ENCODE data around the gene ARHGAP45. TPM values are rescaled to one million over a fixed set of nuclear protein-coding genes. Genes with fewer than 3 reads are reported as not detected.

The ARHGAP45 gene
- total RNA-seq, 1 donor from 2014 or later: 0.57 TPM

GRCh38 chr19:1089891-1090290 is 22.9 kb downstream of the ARHGAP45 start:
- no peaks in the 10 kb centered on the region for H3K9me3 Mint-ChIP-seq (ENCODE audit: low read depth)
- H3K4me3 Mint-ChIP-seq (ENCODE audit: unreplicated experiment): no peak overlapping the region
- no peak overlapping the region for H3K27ac Mint-ChIP-seq (ENCODE audit: unreplicated experiment)
- DNase-seq (ENCODE audit: low spot score): no peak
- H3K4me1 Mint-ChIP-seq (ENCODE audit: low read depth): peaks cover 15% of the 10 kb centered on the region
- no peaks in the 10 kb centered on the region for H3K27me3 Mint-ChIP-seq (ENCODE audit: low read depth)
- no peak for TF ChIP-seq CTCF (IDR thresholded peaks at IDR 0.05)
- H3K36me3 Mint-ChIP-seq (ENCODE audit: low read depth): peaks cover 6% of the 10 kb centered on the region

DNA sequence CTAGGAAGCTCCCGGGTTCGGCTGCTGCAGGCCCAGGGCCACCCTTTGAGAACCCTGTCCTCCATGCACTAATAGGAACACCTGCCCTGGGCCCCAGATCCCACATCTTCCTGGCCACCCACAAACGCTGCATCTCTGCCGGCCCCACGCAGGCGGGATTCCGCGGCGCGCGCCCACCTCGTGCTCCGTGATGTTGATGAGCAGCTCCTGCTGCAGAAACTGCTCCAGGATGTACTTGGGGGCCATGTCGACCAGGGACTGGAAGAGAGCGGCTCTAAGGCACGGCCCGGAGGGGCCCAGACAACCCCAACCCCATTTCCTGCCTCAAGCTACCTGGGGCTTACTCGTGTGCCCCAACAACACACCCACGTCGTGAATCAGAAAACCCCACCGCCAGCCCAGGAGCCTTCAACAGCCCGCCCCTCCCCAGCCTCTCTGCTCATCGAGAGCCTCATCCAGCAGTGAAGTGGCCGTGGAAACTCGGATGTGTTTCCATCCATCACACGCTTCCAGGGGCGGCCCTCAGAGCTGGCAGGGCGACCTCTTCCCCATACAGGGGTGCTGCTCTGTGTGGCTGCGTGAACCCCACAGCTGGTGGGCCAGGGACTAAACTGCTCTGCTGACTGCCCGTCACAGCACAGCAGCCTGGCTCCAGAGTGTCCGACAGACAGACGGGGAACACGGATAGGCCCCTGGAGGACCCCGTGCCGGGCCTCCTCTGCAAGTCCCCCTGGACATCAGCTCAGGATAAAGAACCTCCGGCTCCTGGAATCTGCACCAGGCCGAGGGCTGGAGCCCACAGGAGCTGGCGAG is 24.0 kb downstream of the ARHGAP45 start:
- no peak for TF ChIP-seq CTCF (IDR thresholded peaks at IDR 0.05)
- Mint-ChIP-seq H3K4me1 (ENCODE audit: low read depth) (peaks cover 19% of the 10 kb centered on the region), H3K36me3 (ENCODE audit: low read depth) (peaks cover 6% of the 10 kb centered on the region), H3K4me3 (ENCODE audit: unreplicated experiment) (no peak overlapping the region), H3K27me3 (ENCODE audit: low read depth) (no peaks in the 10 kb centered on the region), H3K27ac (ENCODE audit: unreplicated experiment) (no peak overlapping the region), H3K9me3 (ENCODE audit: low read depth) (no peaks in the 10 kb centered on the region)
- DNase-seq (ENCODE audit: low spot score): no peak

DNA sequence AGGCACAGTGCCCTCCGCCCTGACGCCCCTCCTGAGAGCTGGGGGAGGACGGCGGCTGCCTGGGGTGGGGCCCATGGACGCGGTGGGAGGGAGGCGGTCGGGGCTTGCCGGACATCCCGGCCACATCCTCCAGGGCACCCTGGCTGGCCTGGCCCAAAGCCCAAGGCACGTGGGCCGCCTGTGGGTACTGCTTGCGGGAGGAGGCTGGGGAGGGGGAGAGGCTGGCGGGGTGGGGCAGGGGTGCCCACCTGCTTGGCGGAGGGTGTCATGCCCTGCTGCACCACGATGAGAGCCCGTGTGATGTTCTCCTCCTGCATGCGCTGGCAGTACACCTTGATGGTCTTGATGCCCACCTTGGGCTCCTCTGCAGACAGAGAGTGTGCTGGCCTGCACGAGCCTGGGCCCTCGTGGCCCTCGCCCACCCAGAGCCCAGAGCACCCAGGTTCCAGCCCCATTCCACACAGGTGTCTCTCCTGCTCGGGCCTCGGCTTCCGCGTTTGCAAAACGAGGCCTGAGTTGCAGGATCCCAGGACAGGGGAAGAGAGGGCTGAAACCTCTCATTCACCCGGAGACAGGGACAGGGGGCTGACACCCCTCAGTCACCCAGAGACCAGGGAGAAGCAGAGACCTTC is 24.7 kb downstream of the ARHGAP45 start:
- no peaks in the 10 kb centered on the region for H3K27me3 Mint-ChIP-seq (ENCODE audit: low read depth)
- no peak overlapping the region for H3K27ac Mint-ChIP-seq (ENCODE audit: unreplicated experiment)
- no peak for DNase-seq (ENCODE audit: low spot score)

GRCh38 chr19:1093330-1093729 is 26.4 kb downstream of the ARHGAP45 start:
- Mint-ChIP-seq H3K36me3 (ENCODE audit: low read depth) (peaks cover 2% of the 10 kb centered on the region), H3K27ac (ENCODE audit: unreplicated experiment) (peak overlapping the region; percentile 49), H3K4me1 (ENCODE audit: low read depth) (peaks cover 23% of the 10 kb centered on the region), H3K27me3 (ENCODE audit: low read depth) (no peaks in the 10 kb centered on the region), H3K4me3 (ENCODE audit: unreplicated experiment) (peak overlapping the region; percentile 86), H3K9me3 (ENCODE audit: low read depth) (no peaks in the 10 kb centered on the region)
- no peak for DNase-seq (ENCODE audit: low spot score)
- no peak for TF ChIP-seq CTCF (IDR thresholded peaks at IDR 0.05)

More for the DNA sequence above, 24.7 kb downstream of the ARHGAP45 start:
- Mint-ChIP-seq H3K9me3 (ENCODE audit: low read depth) (no peaks in the 10 kb centered on the region), H3K4me3 (ENCODE audit: unreplicated experiment) (no peak overlapping the region), H3K36me3 (ENCODE audit: low read depth) (peaks cover 6% of the 10 kb centered on the region), H3K4me1 (ENCODE audit: low read depth) (peaks cover 19% of the 10 kb centered on the region)
- TF ChIP-seq CTCF (IDR thresholded peaks at IDR 0.05): no peak

DNA sequence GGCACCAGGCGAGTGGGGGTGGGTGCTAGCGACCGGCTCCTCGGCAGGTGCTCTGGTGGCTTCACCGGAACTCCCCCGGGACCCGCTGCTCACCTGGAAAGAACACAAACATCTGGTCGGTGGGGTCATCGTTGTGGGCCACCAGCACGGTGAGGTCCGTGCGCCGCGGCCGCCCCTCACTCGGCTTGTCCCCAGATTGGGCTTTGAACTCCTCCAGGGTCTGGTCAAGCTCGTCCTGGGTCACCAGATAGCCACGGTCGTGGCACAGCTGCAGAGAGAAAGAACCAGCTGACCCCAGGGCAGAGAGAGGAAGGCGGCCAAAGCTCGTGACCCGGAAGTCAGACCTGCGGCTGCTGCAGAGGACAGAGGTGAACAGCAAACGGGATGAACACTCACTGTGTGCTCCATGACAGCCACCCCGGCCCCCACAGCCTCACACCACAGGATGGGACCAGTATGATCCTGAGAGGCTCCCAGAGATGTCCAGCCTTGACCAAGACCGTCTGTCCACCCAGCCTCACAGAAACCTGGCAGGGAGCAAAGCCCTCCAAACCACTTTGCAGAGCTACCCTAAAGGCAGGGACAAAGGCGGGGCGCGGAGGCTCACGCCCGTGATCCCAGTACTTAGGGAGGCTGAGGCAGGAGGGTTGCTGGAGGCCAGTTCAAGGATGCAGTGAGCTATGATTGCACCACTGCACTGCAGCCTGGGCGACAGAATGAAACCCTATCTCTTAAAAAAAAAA is 27.0 kb downstream of the ARHGAP45 start:
- H3K4me3 Mint-ChIP-seq (ENCODE audit: unreplicated experiment): peak overlapping the region; percentile 86
- peaks cover 27% of the 10 kb centered on the region for H3K4me1 Mint-ChIP-seq (ENCODE audit: low read depth)
- peaks cover 2% of the 10 kb centered on the region for H3K36me3 Mint-ChIP-seq (ENCODE audit: low read depth)
- no peak for DNase-seq (ENCODE audit: low spot score)
- no peak for TF ChIP-seq CTCF (IDR thresholded peaks at IDR 0.05)
- H3K9me3 Mint-ChIP-seq (ENCODE audit: low read depth): no peaks in the 10 kb centered on the region
- H3K27ac Mint-ChIP-seq (ENCODE audit: unreplicated experiment): peak overlapping the region; percentile 87
- H3K27me3 Mint-ChIP-seq (ENCODE audit: low read depth): no peaks in the 10 kb centered on the region

Data from chondrocyte (in vitro differentiated cells).